GM12878 (cell line): ENCODE data around the gene DARS1. TPM values are rescaled to one million over a fixed set of nuclear protein-coding genes. Genes with fewer than 3 reads are reported as not detected.

ENCODE experiments used
- E2F8 ChIP-seq: fragments of 450-650 bp; IDR thresholded peaks from 2 replicates; pipeline ENCODE4 v1.6.1; 2018; ENCODE audit warnings: mild to moderate bottlenecking, low read depth, moderate library complexity; ENCODE audit not compliant: partially characterized antibody
- PML ChIP-seq: IDR thresholded peaks from 2 replicates; pipeline ENCODE4 v1.6.1; 2012; ENCODE audit warnings: low read length, inconsistent platforms
- RELB ChIP-seq: fragments of 450-650 bp; IDR thresholded peaks from 2 replicates; pipeline ENCODE4 v1.6.1; 2017; ENCODE audit warnings: low read depth, mild to moderate bottlenecking, moderate library complexity
- SREBF2 ChIP-seq: IDR thresholded peaks from 2 replicates; pipeline ENCODE4 v1.6.1; 2012; ENCODE audit warnings: mild to moderate bottlenecking, low read length
- ZBTB33 ChIP-seq: fragments of 450-650 bp; IDR thresholded peaks from 2 replicates; pipeline ENCODE4 v1.6.1; 2017; ENCODE audit warnings: mild to moderate bottlenecking
- ZNF384 ChIP-seq: IDR thresholded peaks from 2 replicates; pipeline ENCODE4 v1.6.1; 2012; ENCODE audit warnings: low read depth, mild to moderate bottlenecking, low read length, improper control_type of control experiment, borderline replicate concordance
- polyA plus RNA-seq, 11 experiments: library from polyadenylated mRNA; depleted of rRNA in 4 of 11; unstranded in 6 of 11; stranded (reverse) in 5 of 11; fragments of >200 nt; fragmentation: Nextera tagmentation in 4 of 11; fragmentation: Illumina TruSeq in 1 of 11; extraction: Ambion mirVana in 4 of 11; extraction: Trizol in 1 of 11; gene quantifications; 1 replicate in 1 of 11; 2 replicates in 10 of 11; pipeline versions ENCODE4 v1.2.1 to v1.2.3, GENCODE V29; 2011 to 2016; ENCODE audit warnings: inconsistent platforms in 2 of 11, missing spikeins in 2 of 11, low read depth in 1 of 11
- total RNA-seq, 4 experiments: library from RNA; depleted of rRNA in 3 of 4; stranded (reverse); fragments of >200 nt in 3 of 4; fragmentation: Illumina TruSeq in 1 of 4; extraction: Trizol in 1 of 4; gene quantifications; 2 replicates each; pipeline versions ENCODE4 v1.2.1 to v1.2.3, GENCODE V29; 2013 to 2021

DARS1 gene
- total and polyA plus RNA-seq, 10 of the 15 experiments (the other 5 are each of a cell fraction or from before 2014, with no cell fraction given), result 91.0 to 387 (median 137) TPM

- TF ChIP-seq ZNF384 (no peak), E2F8 (no peak), ZBTB33 (no peak), RELB (no peak; the same call in 1 of the 2 replicates), SREBF2 (no peak), PML (no peak)
These were observed 33.9 kb upstream of the DARS1 start (continued) for GRCh38 chr2:136019306-136019705.
